Cardiac fibroblast (primary cell): Measurements from ENCODE around the gene ADGRV1.

ENCODE experiments used
- DNase-seq, 2 donors: peaks; one replicate each; pipeline versions ENCODE4 v3.0.0 to v3.0.0-alpha.2; 2010; ENCODE audit warnings: low read depth in 2 of 2
- H3K4me3 ChIP-seq, 2 donors: replicated peaks in 1 of 2; 1 replicate in 1 of 2; 2 replicates in 1 of 2; pipeline ENCODE4 v1.5.1; 2011; ENCODE audit warnings: low read depth in 2 of 2, low read length in 2 of 2, mild to moderate bottlenecking in 2 of 2, moderate library complexity in 1 of 2
- CTCF ChIP-seq: IDR thresholded peaks from one replicate; pipeline ENCODE4 v1.5.1; 2011; ENCODE audit warnings: low read depth, mild to moderate bottlenecking, low read length, inconsistent platforms

The ADGRV1 gene

GRCh38 chr5:91025956-91026355 is 467.4 kb downstream of the ADGRV1 start:
- H3K4me3 ChIP-seq, result no peak overlapping the region
- DNase-seq, result no peak
- TF ChIP-seq CTCF, result no peak

GRCh38 chr5:91026466-91026865 is 467.9 kb downstream of the ADGRV1 start:
- no peak for TF ChIP-seq CTCF
- H3K4me3 ChIP-seq, result no peak overlapping the region
- no peak for DNase-seq

- DNase-seq, result no peak
- TF ChIP-seq CTCF, result no peak
- no peak overlapping the region for H3K4me3 ChIP-seq
Observed at GRCh38 chr5:91027405-91028139, 469.0 kb downstream of the ADGRV1 start.

GRCh38 chr5:91028499-91028956 is 469.9 kb downstream of the ADGRV1 start:
- TF ChIP-seq CTCF, result no peak
- no peak for DNase-seq
- no peak overlapping the region for H3K4me3 ChIP-seq

- no peak overlapping the region for H3K4me3 ChIP-seq
- TF ChIP-seq CTCF, result no peak
- DNase-seq, result peak in 1 of 2 donors; percentile 33
Observed at GRCh38 chr5:91030521-91031401, 472.2 kb downstream of the ADGRV1 start.

GRCh38 chr5:91031402-91031752 is 472.8 kb downstream of the ADGRV1 start:
- no peak for DNase-seq
- TF ChIP-seq CTCF, result no peak
- H3K4me3 ChIP-seq, result no peak overlapping the region
